Keratinocyte (primary cell): ENCODE results near the gene NME9. TPM values are rescaled to one million over a fixed set of nuclear protein-coding genes. Genes with fewer than 3 reads are reported as not detected.

Source experiments
- DNase-seq: peaks from one replicate; pipeline ENCODE4 v3.0.0-alpha.2; 2011; ENCODE audit warnings: low read depth, missing footprints, low spot score
- FAIRE-seq: peaks from 2 replicates; lab custom pipeline; 2011; peaks lifted over from hg19 to GRCh38; lab: Jason Lieb, UNC
- H2AFZ ChIP-seq: 2 replicates; pipeline ENCODE4 v1.6.0; 2012; ENCODE audit warnings: low read length, control low read depth, inconsistent platforms; ENCODE audit not compliant: control insufficient read depth
- H3K27ac ChIP-seq: 2 replicates; pipeline ENCODE4 v1.5.1; 2011; ENCODE audit warnings: low read length; ENCODE audit not compliant: control insufficient read depth, insufficient read depth
- H3K27me3 ChIP-seq: 3 replicates; pipeline ENCODE4 v1.6.0; 2011; ENCODE audit warnings: low read length; ENCODE audit not compliant: control insufficient read depth, insufficient read depth; ENCODE audit errors: extremely low read depth
- H3K36me3 ChIP-seq, 2 experiments: 2 replicates in 1 of 2; 3 replicates in 1 of 2; pipeline ENCODE4 v1.5.1; 2011; ENCODE audit warnings: low read length in 2 of 2, mild to moderate bottlenecking in 1 of 2; ENCODE audit not compliant: control insufficient read depth in 2 of 2, insufficient read depth in 2 of 2; ENCODE audit errors: extremely low read depth in 1 of 2
- H3K4me1 ChIP-seq: 3 replicates; pipeline ENCODE4 v1.5.1; 2011; ENCODE audit warnings: low read length; ENCODE audit not compliant: control insufficient read depth, insufficient read depth; ENCODE audit errors: extremely low read depth
- H3K4me2 ChIP-seq: 3 replicates; pipeline ENCODE4 v1.6.0; 2011; ENCODE audit warnings: low read depth, low read length; ENCODE audit not compliant: control insufficient read depth, insufficient read depth; ENCODE audit errors: extremely low read depth
- H3K4me3 ChIP-seq, 3 experiments: fragments of 200-600 bp in 1 of 3; sonication (generic) in 1 of 3; 2 replicates in 2 of 3; 3 replicates in 1 of 3; pipeline ENCODE4 v1.5.1; 2011 to 2016; ENCODE audit warnings: low read length in 3 of 3, mild to moderate bottlenecking in 3 of 3, control low read depth in 2 of 3, inconsistent platforms in 1 of 3, low read depth in 1 of 3, mixed read lengths in 1 of 3, mixed run types in 1 of 3, moderate library complexity in 1 of 3; ENCODE audit not compliant: control insufficient read depth in 2 of 3, insufficient read depth in 2 of 3; ENCODE audit errors: extremely low read depth in 1 of 3
- H3K79me2 ChIP-seq: 2 replicates; pipeline ENCODE4 v1.6.0; 2012; ENCODE audit warnings: low read length; ENCODE audit not compliant: control insufficient read depth, insufficient read depth
- H3K9ac ChIP-seq: 3 replicates; pipeline ENCODE4 v1.6.0; 2011; ENCODE audit warnings: low read length; ENCODE audit not compliant: control insufficient read depth, insufficient read depth; ENCODE audit errors: extremely low read depth
- H3K9me1 ChIP-seq: 3 replicates; pipeline ENCODE4 v1.6.0; 2011; ENCODE audit warnings: low read length; ENCODE audit not compliant: control insufficient read depth, insufficient read depth; ENCODE audit errors: extremely low read depth
- H3K9me3 ChIP-seq: 2 replicates; pipeline ENCODE4 v1.5.1; 2012; ENCODE audit warnings: low read depth, low read length; ENCODE audit not compliant: control insufficient read depth
- H4K20me1 ChIP-seq: 3 replicates; pipeline ENCODE4 v1.6.0; 2011; ENCODE audit warnings: low read length; ENCODE audit not compliant: control insufficient read depth, insufficient read depth; ENCODE audit errors: extremely low read depth
- EZH2 ChIP-seq: IDR thresholded peaks from one replicate; pipeline ENCODE4 v1.6.1; 2012; ENCODE audit warnings: inconsistent platforms, mild to moderate bottlenecking, low read length, moderate library complexity
- dilution Hi-C: fragments of 300-500 bp; cut with MboI; formaldehyde crosslinking; loops from one replicate; pipeline ENCODE4 v1.7.0; 2020; ENCODE audit warnings: low sequenced_read_pairs; ENCODE audit not compliant: extremely low pct_ligation_motif_present
- polyA plus RNA-seq, 5 experiments: library from polyadenylated mRNA; depleted of rRNA in 3 of 5; stranded (reverse) in 3 of 5; stranded (forward) in 1 of 5; unstranded in 1 of 5; fragments of >200 nt; gene quantifications; 1 replicate in 1 of 5; 2 replicates in 3 of 5; 3 replicates in 1 of 5; pipeline versions ENCODE4 v1.2.1 to v1.2.3, GENCODE V29; 2011 to 2012; ENCODE audit warnings: missing spikeins in 2 of 5, low read depth in 1 of 5, low replicate concordance in 1 of 5
- TF ChIP-seq, protein P1 (sequence below), 3 experiments: IDR thresholded peaks in 1 of 3; conservative IDR thresholded peaks in 1 of 3; optimal IDR thresholded peaks in 1 of 3; 2 replicates in 2 of 3; 3 replicates in 1 of 3; pipeline versions ENCODE3 to v1.5.1; 2011; ENCODE audit warnings: low read length in 3 of 3, mild to moderate bottlenecking in 3 of 3, moderate library complexity in 2 of 3, control low read depth in 1 of 3, inconsistent platforms in 1 of 3; ENCODE audit not compliant: insufficient read depth in 2 of 3; ENCODE audit errors: extremely low read depth in 1 of 3

NME9 gene
- polyA plus RNA-seq, 1 donor (not counting 4 experiments of a cell fraction or from before 2014, with no cell fraction given) = 0.05 TPM

DNA sequence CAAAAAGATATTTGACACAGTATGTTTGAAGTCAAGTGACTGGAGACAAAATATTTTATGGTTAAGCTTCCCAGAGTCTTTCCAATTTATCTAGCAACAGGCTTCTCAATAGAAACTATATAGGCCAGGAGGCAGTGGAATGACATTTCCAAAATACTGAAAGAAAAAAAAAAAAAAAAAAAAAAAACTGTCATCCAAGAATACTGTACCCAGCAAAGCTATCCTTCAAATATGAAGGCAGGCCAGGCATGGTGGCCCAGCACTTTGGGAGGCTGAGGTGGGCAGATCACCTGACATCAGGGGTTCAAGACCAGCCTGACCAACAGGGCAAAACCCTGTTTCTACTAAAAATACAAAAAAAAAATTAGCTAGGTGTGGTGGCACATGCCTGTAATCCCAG lies 20.9 kb downstream of the NME9 start:
- TF ChIP-seq EZH2 = no peak
- TF ChIP-seq, protein P1, sequence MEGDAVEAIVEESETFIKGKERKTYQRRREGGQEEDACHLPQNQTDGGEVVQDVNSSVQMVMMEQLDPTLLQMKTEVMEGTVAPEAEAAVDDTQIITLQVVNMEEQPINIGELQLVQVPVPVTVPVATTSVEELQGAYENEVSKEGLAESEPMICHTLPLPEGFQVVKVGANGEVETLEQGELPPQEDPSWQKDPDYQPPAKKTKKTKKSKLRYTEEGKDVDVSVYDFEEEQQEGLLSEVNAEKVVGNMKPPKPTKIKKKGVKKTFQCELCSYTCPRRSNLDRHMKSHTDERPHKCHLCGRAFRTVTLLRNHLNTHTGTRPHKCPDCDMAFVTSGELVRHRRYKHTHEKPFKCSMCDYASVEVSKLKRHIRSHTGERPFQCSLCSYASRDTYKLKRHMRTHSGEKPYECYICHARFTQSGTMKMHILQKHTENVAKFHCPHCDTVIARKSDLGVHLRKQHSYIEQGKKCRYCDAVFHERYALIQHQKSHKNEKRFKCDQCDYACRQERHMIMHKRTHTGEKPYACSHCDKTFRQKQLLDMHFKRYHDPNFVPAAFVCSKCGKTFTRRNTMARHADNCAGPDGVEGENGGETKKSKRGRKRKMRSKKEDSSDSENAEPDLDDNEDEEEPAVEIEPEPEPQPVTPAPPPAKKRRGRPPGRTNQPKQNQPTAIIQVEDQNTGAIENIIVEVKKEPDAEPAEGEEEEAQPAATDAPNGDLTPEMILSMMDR (optimal IDR thresholded peaks at IDR 0.05 in 1 of 3, IDR thresholded peaks at IDR 0.05 in 1 of 3, conservative IDR thresholded peaks at IDR 0.05 in 1 of 3; ENCODE audit: extremely low read depth in 1 of 3, insufficient read depth in 2 of 3, low read length in 3 of 3) = no peak
- Histone ChIP-seq H3K9ac (no peak overlapping the region), H3K4me1 (no peaks in the 10 kb centered on the region), H3K79me2 (no peaks in the 10 kb centered on the region), H3K36me3 (no peaks in the 10 kb centered on the region), H3K9me3 (peaks cover 3% of the 10 kb centered on the region), H3K4me3 (no peak overlapping the region), H3K4me2 (no peak overlapping the region), H3K9me1 (no peaks in the 10 kb centered on the region), H4K20me1 (no peaks in the 10 kb centered on the region), H3K27ac (no peak overlapping the region), H3K27me3 (no peaks in the 10 kb centered on the region), H2AFZ (no peak overlapping the region)
- FAIRE-seq (no peak), DNase-seq (no peak)
- dilution Hi-C loops = no loop called here

DNA sequence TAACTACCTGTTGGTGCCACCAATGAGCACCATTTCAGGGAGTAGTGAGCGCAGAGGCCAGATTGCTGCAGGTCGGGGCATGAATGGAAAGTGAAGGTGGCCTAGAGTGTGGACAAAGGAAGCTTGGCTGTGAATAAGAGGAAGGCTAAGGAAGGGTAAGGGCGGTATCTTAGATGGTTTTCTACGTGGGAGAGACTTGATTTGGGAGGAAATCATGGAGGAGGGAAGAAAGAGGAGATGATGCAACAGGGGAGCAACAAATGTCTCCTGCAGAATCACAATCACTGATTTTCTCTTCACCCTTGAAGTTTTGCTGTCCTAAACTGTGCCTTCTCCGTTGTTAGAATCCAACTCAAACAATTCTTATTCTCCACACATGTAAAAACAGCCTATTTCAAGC lies 21.8 kb downstream of the NME9 start:
- Histone ChIP-seq H3K4me2 (no peak overlapping the region), H3K9me1 (no peaks in the 10 kb centered on the region), H3K27me3 (no peaks in the 10 kb centered on the region), H3K9ac (no peak overlapping the region), H3K27ac (no peak overlapping the region), H3K79me2 (no peaks in the 10 kb centered on the region), H3K4me3 (no peak overlapping the region), H3K9me3 (peaks cover 3% of the 10 kb centered on the region), H2AFZ (no peak overlapping the region), H3K4me1 (no peaks in the 10 kb centered on the region), H3K36me3 (no peaks in the 10 kb centered on the region), H4K20me1 (no peaks in the 10 kb centered on the region)
- no peak for TF ChIP-seq EZH2
- TF ChIP-seq, protein P1 (optimal IDR thresholded peaks at IDR 0.05 in 1 of 3, IDR thresholded peaks at IDR 0.05 in 1 of 3, conservative IDR thresholded peaks at IDR 0.05 in 1 of 3; ENCODE audit: extremely low read depth in 1 of 3, insufficient read depth in 2 of 3, low read length in 3 of 3) = no peak
- dilution Hi-C loops = no loop called here
- FAIRE-seq = no peak
- no peak for DNase-seq
